Naive thymus-derived CD8-positive, alpha-beta T cell (primary cell): Measurements from ENCODE around the gene MB. TPM values are rescaled to one million over a fixed set of nuclear protein-coding genes. Genes with fewer than 3 reads are reported as not detected.

ENCODE experiments used
- ATAC-seq, 2 donors: fragments of 150-1000 bp; cut with Tn5 transposase in 1 of 2; sonication (Bioruptor Pico), chemical (Tn5 transposase) in 1 of 2; 1 replicate in 1 of 2; 2 replicates in 1 of 2; pipeline ENCODE4 v1.10.0; 2021; ENCODE audit warnings: mild to moderate bottlenecking in 2 of 2, moderate library complexity in 2 of 2
- POLR2A ChIA-PET: fragments of 350-600 bp; sonication (Branson Sonifier 250); formaldehyde crosslinking; loops from one replicate; lab custom pipeline; 2021; ENCODE audit warnings: antibody characterized with exemption; lab: Charles Lee
- DNase-seq, 10 donors: peaks; one replicate each; pipeline versions ENCODE4 v3.0.0 to v3.0.0-alpha.2; 2020 to 2022
- H3K27ac Mint-ChIP-seq, 10 donors: one replicate each; pipeline ENCODE4 v1.8.0; 2020 to 2022; ENCODE audit warnings: mild to moderate bottlenecking in 10 of 10, mixed read lengths in 10 of 10, moderate library complexity in 4 of 10, inconsistent platforms in 1 of 10
- H3K27me3 Mint-ChIP-seq, 5 donors: one replicate each; pipeline ENCODE4 v1.8.0; 2021 to 2022; ENCODE audit warnings: mixed read lengths in 5 of 5
- H3K36me3 Mint-ChIP-seq, 3 donors: one replicate each; pipeline ENCODE4 v1.8.0; 2020 to 2022; ENCODE audit warnings: mixed read lengths in 3 of 3, mild to moderate bottlenecking in 2 of 3, inconsistent platforms in 1 of 3
- H3K4me1 Mint-ChIP-seq, 4 donors: one replicate each; pipeline ENCODE4 v1.8.0; 2021 to 2022; ENCODE audit warnings: mixed read lengths in 4 of 4
- H3K4me3 Mint-ChIP-seq, 10 donors: one replicate each; pipeline ENCODE4 v1.8.0; 2020 to 2022; ENCODE audit warnings: mild to moderate bottlenecking in 10 of 10, mixed read lengths in 10 of 10, moderate library complexity in 6 of 10, inconsistent platforms in 1 of 10
- H3K9me3 Mint-ChIP-seq, 9 donors: one replicate each; pipeline ENCODE4 v1.8.0; 2020 to 2022; ENCODE audit warnings: mixed read lengths in 9 of 9, mild to moderate bottlenecking in 3 of 9, inconsistent platforms in 1 of 9, moderate library complexity in 1 of 9
- polyA plus RNA-seq, 3 donors: library from polyadenylated mRNA; unstranded; fragments of 300-500 nt; fragmentation: Illumina TruSeq; gene quantifications; one replicate each; pipeline ENCODE4 v1.2.3, GENCODE V29; 2021
- total RNA-seq, 8 experiments: library from RNA in 2 of 8; stranded (reverse) in 2 of 8; gene quantifications; one replicate each; pipeline ENCODE4 v1.2.3 and lab custom pipeline; 2021 to 2026

The MB gene
- total and polyA plus RNA-seq, 5 experiments from 2014 or later: not detected

DNA sequence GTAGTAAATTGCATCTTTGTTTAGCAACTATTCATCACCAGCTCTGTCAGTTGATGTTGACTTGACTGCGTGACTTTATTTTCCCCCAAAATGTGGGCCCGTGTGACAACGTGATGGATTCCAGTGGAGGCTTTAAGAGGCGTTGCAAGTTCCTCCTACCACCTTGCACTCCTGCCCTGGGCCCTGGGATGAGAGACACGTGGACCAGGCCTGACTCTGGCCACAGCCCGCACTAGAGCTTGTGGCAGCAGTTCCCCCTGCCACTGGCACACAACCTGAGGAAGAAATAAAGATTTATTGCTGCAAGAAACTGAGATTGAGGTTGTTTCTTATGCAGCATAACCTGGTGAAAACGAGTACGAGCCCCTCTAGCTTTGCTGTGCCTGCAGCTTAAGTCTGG lies 44.6 kb downstream of the MB start:
- ATAC-seq: no peak
- Mint-ChIP-seq H3K4me1 (peaks cover 0 to 4% (median under 1%) of the 10 kb centered on the region in 4 donors), H3K36me3 (no peaks in the 10 kb centered on the region), H3K9me3 (no peaks in the 10 kb centered on the region), H3K27me3 (peaks cover 0 to 8% (median 5%) of the 10 kb centered on the region in 5 donors), H3K27ac (peak overlapping the region in 1 of 10 donors; percentile 24), H3K4me3 (no peak overlapping the region)
- POLR2A ChIA-PET: no interaction called here
- no peak for DNase-seq

DNA sequence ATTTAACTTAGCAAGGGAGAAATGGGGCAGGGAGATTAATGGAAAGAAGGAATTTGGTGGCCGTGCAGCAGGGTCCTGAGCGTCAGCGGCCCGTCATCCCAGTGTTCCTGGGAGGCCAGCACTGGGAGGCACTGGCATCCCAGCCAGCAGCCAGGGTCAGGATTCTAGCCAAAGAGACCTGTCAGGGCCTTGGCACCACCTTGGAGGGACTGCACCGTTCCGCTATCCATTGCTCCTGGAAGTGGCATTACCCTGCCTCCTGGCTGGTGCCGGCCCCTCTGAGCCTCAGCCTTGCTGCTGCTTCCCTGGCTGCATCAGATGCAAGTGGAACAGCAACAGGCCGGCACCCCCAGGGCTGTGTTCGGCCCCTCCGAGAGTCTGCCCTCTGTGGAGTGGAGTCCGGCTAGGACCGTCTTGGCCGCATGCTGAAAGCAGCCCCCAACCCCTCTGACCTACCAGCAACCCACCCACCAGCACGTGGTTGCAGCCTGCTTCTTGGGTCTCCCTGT lies 46.4 kb downstream of the MB start:
- H3K9me3 Mint-ChIP-seq: no peaks in the 10 kb centered on the region
- no peak overlapping the region for H3K4me3 Mint-ChIP-seq
- H3K4me1 Mint-ChIP-seq: peaks cover 0 to 4% (median 0%) of the 10 kb centered on the region in 4 donors
- H3K27ac Mint-ChIP-seq: no peak overlapping the region
- H3K27me3 Mint-ChIP-seq: peaks cover 0 to 8% (median 5%) of the 10 kb centered on the region in 5 donors
- POLR2A ChIA-PET: no interaction called here
- ATAC-seq (no peak), DNase-seq (no peak)
- H3K36me3 Mint-ChIP-seq: no peaks in the 10 kb centered on the region

DNA sequence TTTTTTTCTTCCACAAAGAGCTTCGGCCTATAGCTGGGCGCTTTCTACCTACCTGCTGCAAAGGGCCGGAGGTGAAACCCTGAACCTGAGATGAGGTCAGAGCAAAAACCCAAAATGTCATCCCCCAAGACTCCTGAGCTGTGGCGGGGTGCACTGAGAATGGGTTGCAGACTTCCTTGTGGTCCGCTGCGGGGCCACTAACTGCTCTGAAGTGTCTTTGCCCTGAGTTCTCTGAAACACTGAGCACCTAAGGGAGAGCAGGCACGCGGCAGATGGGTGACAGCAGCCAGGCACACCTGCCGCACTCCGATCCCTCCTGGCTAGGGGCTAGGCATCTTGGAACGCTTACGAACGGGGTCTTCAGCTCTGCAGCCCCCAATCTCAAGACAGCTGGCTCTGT lies 47.2 kb downstream of the MB start:
- H3K4me1 Mint-ChIP-seq: peaks cover 0 to under 1% (median 0%) of the 10 kb centered on the region in 4 donors
- POLR2A ChIA-PET: no interaction called here
- no peak overlapping the region for H3K4me3 Mint-ChIP-seq
- H3K27me3 Mint-ChIP-seq: peaks cover 0 to 11% (median 7%) of the 10 kb centered on the region in 5 donors
- ATAC-seq: no peak
- H3K9me3 Mint-ChIP-seq: no peaks in the 10 kb centered on the region
- H3K27ac Mint-ChIP-seq: no peak overlapping the region
- DNase-seq: no peak
- no peaks in the 10 kb centered on the region for H3K36me3 Mint-ChIP-seq

DNA sequence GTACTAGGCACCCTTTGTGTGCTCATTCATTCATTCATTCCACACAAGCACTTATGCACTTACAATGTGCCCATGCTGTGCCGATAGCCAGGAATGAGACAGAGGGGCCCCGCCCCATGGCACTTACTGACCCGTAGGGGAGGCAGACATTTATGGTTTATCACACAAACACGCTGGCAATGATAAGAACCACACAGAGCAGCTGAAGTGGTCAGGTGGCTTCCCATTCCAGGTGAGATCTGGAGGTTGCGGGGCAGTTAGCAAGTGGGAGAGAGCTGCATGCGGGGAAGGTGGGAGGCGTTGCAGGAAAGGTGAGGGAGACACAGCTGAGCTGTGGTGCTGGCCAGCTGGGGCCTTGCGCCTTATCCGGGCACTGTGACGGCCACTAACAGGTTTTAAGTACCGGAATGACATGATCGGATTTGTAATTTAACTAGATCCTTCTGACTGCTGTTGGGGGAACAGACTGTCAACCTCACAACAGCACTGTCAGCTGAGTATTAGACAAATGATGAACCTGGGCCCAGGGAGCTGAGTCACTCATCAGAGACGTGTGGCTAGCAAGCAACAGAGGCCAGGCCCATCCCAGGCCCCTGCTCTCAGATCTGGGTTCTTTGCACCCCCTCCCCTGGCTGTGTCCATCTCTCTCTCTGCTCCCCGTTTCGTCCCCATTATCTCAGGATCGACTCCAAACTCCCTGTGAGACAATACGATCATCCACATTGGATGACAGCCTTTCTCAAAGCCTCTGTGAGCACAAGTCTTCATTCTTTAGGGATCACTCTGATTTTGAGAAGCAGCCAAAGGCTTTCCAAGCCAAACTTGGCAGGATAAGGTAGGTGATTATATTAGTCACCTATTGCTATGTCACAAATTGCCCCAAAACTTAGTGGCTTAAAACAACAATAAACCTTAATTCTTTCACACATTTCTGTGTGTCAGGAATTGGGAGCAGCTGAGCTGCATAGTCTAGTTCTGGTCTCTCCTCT lies 48.1 kb downstream of the MB start:
- DNase-seq: no peak
- H3K27ac Mint-ChIP-seq: no peak overlapping the region
- peaks cover 0 to 7% (median 4%) of the 10 kb centered on the region in 5 donors for H3K27me3 Mint-ChIP-seq
- H3K9me3 Mint-ChIP-seq: no peaks in the 10 kb centered on the region
- no peaks in the 10 kb centered on the region for H3K36me3 Mint-ChIP-seq
- H3K4me1 Mint-ChIP-seq: no peaks in the 10 kb centered on the region
- no peak for ATAC-seq
- H3K4me3 Mint-ChIP-seq: no peak overlapping the region
- POLR2A ChIA-PET: no interaction called here

DNA sequence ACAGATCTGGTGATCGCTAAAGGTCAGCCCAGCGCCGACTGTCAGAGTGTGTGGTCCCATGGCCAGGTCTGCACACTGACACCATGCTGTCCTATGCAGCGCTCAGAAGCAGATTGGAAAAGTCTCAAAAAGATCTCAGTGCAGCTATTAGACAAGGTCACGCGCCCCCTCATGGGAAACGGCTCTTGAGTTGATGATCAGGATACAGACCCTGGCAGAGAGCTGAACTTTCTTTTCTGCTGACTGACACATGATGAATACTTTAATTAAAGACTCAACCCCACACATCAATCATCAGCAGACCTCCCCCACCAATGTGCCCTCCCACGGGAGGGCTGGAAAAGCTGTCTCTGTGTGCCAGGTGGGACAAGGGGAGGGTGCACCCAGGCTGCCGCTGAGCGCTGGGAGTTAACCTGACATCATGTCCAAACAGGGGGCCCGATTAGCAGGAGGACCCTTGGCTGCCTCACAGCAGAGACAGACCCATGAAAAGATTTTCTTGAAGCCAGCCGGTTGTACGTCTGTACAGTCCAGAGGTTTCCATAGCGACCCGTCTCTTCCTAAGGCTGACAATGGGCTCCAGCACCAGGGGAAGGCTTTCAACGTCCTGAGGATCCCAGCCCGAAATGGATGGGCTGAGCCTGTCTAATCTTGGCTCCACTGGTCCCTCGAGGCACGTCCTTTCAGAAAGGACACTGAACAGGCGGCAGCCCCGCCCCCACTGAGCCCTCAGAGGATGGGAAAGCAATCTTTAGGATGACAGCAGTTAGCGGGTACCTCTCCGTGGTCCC lies 49.6 kb downstream of the MB start:
- no peak overlapping the region for H3K4me3 Mint-ChIP-seq
- peaks cover 0 to 11% (median 7%) of the 10 kb centered on the region in 5 donors for H3K27me3 Mint-ChIP-seq
- POLR2A ChIA-PET: no interaction called here
- H3K4me1 Mint-ChIP-seq: no peaks in the 10 kb centered on the region
- no peaks in the 10 kb centered on the region for H3K36me3 Mint-ChIP-seq
- DNase-seq: no peak
- no peak overlapping the region for H3K27ac Mint-ChIP-seq
- H3K9me3 Mint-ChIP-seq: no peaks in the 10 kb centered on the region
- ATAC-seq: no peak

DNA sequence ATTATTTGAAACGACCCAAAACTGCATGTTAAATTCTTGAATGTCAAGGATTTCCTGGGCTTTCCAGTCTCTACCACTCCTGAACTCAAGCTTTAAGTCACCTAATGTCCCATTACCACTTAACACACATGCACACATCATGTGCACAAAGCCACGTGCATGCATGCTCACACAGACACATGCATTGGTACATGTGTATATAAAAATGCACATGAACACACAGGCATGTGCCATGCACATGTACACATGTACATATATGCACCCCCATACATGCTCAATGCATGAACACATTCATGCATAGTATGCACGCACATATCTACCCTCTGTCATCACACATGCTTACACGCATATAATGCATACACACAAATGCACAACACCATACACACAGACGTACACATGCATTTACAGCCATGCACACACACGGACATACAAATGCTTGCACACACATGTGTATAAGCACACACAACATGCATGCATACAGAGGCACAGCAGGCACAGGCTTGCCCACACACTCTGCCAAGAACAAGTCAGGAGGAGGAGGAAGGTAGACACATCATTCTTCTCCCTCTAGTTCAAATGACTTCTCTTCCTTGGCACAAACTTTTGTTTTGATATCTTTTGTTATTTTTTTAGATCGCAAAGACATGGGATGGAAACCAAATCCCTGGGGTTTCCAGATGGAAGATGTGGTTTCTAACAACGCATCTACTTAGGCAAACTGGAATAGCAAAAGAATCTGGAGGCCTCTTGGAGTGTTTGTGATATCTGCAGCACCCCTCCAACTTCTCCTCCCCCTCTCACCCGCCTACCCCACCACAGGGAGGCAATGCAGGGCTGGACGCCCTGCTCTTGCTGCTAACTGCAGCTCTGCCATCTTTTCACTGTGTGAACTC lies 51.9 kb downstream of the MB start:
- Mint-ChIP-seq H3K4me1 (no peaks in the 10 kb centered on the region), H3K4me3 (no peak overlapping the region), H3K27me3 (peaks cover 9 to 25% (median 17%) of the 10 kb centered on the region in 5 donors), H3K27ac (no peak overlapping the region), H3K9me3 (no peaks in the 10 kb centered on the region), H3K36me3 (no peaks in the 10 kb centered on the region)
- ATAC-seq (no peak), DNase-seq (no peak)
- POLR2A ChIA-PET: no interaction called here

DNA sequence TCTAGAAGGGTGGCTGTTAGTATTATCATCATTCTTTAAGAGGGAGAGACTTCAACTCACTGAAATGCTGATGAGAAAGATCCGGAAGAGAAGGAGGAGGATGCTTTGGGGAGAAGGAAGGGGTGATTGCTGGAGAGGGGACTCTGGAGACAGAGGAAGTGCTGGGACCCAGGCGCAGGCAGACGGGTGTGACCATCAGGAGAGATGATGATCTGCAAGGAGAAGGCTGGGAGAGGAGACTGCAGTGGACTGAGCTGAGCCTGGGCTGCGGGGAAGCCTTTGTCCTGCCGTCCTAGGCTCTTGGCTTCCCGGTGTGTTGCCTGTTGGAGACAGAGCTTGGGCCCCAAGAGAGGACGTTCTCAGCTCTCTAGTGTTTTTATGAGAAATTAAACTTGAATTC lies 53.9 kb downstream of the MB start:
- POLR2A ChIA-PET: no interaction called here
- ATAC-seq (no peak), DNase-seq (no peak)
- no peaks in the 10 kb centered on the region for H3K36me3 Mint-ChIP-seq
- no peak overlapping the region for H3K4me3 Mint-ChIP-seq
- peak overlapping the region in 1 of 10 donors; percentile 54 for H3K27ac Mint-ChIP-seq
- peaks cover 9 to 25% (median 20%) of the 10 kb centered on the region in 5 donors for H3K27me3 Mint-ChIP-seq
- H3K4me1 Mint-ChIP-seq: no peaks in the 10 kb centered on the region
- no peaks in the 10 kb centered on the region for H3K9me3 Mint-ChIP-seq

DNA sequence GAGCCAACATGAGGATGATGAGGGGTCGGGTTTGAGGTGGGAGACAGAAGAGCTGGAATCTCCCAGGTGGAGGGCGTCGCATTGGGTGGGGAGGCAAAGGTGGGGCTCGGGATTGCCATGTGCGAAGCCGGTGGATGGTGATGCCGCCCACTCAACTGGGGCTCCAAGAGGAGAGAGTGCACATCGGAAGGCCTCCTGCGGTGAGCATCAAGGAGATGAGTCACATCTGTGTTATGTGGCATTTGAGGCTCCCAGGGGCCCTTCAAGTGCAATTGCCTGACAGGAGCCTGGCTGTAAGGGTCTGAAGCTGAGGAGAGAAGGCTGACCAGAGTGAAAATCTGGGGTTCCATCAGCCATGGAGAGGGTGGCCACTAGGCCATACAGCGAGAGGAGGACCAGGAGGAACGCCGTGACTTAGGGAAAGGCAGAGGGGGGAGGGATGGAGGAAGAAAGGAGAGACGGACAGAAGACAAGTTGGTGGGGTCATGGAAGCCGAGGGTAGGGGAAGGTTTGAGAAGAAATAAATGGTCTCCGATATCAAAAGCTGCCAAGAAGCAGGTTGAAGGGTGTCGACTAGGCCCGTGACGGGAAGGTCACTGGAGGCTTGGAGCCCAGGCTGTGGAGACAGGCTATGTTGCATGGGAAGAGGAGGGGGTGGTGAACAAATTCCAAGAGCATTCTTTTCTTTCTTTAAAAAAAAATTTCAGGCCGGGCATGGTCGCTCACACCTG lies 55.2 kb downstream of the MB start:
- Mint-ChIP-seq H3K27ac (no peak overlapping the region), H3K4me1 (no peaks in the 10 kb centered on the region), H3K36me3 (no peaks in the 10 kb centered on the region), H3K9me3 (no peaks in the 10 kb centered on the region), H3K4me3 (no peak overlapping the region), H3K27me3 (peaks cover 9 to 25% (median 20%) of the 10 kb centered on the region in 5 donors)
- POLR2A ChIA-PET: no interaction called here
- ATAC-seq: no peak
- DNase-seq: no peak

DNA sequence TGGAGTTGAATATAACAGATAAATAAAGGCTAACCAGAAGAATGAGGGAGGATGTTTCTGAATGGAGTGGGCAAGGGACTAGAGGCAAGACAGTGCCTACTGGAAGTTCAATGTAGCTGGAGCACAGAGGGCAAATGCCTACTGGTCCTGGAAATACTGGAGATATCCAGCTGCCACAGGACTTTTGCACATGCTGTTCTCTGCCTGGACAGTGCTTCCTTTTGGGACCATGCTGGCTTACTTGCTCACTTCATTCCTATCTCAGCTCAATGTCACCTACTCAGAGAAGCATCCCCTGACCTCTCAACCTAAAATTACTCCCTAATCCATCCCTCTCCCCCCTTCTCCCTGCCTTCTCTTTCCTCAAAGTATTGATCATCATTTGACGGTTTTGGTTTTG lies 56.3 kb downstream of the MB start:
- DNase-seq (no peak), ATAC-seq (no peak)
- Mint-ChIP-seq H3K27me3 (peaks cover 9 to 25% (median 20%) of the 10 kb centered on the region in 5 donors), H3K36me3 (no peaks in the 10 kb centered on the region), H3K27ac (no peak overlapping the region), H3K4me1 (no peaks in the 10 kb centered on the region), H3K4me3 (no peak overlapping the region), H3K9me3 (no peaks in the 10 kb centered on the region)
- POLR2A ChIA-PET: no interaction called here

DNA sequence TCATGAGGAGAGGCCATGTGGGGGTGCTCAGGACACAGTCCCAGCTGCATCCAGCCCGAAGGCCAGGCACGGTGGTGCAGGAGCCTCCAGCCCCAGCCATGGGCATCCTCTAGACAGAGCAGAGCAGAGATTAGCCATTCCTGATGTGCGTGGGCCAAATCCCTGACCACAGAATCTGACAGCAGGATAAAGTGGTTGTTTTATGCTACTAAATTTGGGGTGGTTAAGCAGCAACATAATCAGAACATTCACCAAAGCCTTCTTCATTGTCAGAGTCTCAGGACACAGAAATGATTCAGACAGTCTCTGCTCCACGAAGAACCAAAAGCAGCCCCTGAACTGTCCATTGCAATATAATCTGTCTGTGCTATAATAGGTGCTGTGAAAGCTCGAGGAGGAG lies 56.8 kb downstream of the MB start:
- H3K27me3 Mint-ChIP-seq: peaks cover 8 to 25% (median 20%) of the 10 kb centered on the region in 5 donors
- no peaks in the 10 kb centered on the region for H3K36me3 Mint-ChIP-seq
- DNase-seq (no peak), ATAC-seq (no peak)
- H3K27ac Mint-ChIP-seq: no peak overlapping the region
- H3K4me1 Mint-ChIP-seq: no peaks in the 10 kb centered on the region
- H3K4me3 Mint-ChIP-seq: no peak overlapping the region
- no peaks in the 10 kb centered on the region for H3K9me3 Mint-ChIP-seq
- POLR2A ChIA-PET: no interaction called here

DNA sequence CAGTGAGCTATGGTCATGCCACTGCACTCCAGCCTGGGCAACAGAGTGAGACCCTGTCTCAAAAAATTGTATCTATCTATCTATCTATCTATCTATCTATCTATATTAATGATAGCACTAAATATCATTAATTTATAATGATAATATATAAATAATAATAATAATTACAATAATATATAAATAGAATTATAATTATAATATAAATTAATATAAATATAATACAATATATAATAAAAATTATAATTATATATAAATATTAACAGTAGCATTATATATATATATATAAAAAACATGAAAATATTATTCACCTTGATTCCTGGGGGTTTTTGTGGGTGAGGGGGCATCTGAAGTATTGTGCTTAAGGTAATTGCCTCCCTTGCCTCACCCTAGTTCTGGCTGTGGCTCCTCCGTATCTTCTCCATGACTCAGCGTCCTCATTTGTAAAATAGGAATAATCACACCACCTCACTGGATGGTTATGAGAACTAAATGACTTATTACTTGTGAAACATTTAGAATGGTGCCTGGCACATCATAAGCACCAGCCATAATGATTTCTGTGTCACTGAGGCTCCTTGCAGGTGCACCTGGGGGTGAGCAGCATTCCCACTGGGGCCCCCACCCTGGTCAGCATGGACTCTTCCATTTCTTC lies 57.6 kb downstream of the MB start:
- Mint-ChIP-seq H3K36me3 (no peaks in the 10 kb centered on the region), H3K4me3 (no peak overlapping the region), H3K27ac (no peak overlapping the region), H3K27me3 (peaks cover 5 to 25% (median 16%) of the 10 kb centered on the region in 5 donors), H3K4me1 (no peaks in the 10 kb centered on the region), H3K9me3 (no peaks in the 10 kb centered on the region)
- ATAC-seq (no peak), DNase-seq (no peak)
- POLR2A ChIA-PET: no interaction called here
